SJCRH30 (cell line): ENCODE measurements around the gene NCOA4. TPM values are rescaled to one million over a fixed set of nuclear protein-coding genes. Genes with fewer than 3 reads are reported as not detected.

Source experiments
- total RNA-seq: library from RNA; depleted of rRNA; stranded (reverse); fragments of >200 nt; shearing (Covaris generic); gene quantifications from 2 replicates; pipeline ENCODE4 v1.2.3, GENCODE V29; 2014; rRNA removed

Gene NCOA4
- total RNA-seq, 1 experiment from 2014 or later, result 47.5 TPM

Other genes starting within 250 kb of the NCOA4 start
- gene AGAP4, start 183.1 kb downstream of the NCOA4 start, total RNA-seq, result 2.4 and 5.8 TPM in 2 replicates
- gene TIMM23, start 58.1 kb downstream of the NCOA4 start, total RNA-seq, result 67.0 and 75.1 TPM in 2 replicates
- gene MSMB, start 15.6 kb upstream of the NCOA4 start, total RNA-seq, result not detected in 2 replicates